Sciatic nerve (tissue), 2 donors: Measurements from ENCODE around the gene CLDN18. TPM values are rescaled to one million over a fixed set of nuclear protein-coding genes. Genes with fewer than 3 reads are reported as not detected.

Experiments
- ATAC-seq: fragments of 200-7000 bp; cut with Tn5 transposase; one replicate; pipeline ENCODE4 v1.9.1; 2020; ENCODE audit warnings: mild to moderate bottlenecking, moderate library complexity
- DNase-seq: peaks from one replicate; pipeline ENCODE4 v3.0.0-alpha.2; 2020; ENCODE audit warnings: low spot score
- intact Hi-C: fragments of 100-400 bp; cut with DNase I; formaldehyde crosslinking; loops from one replicate; pipeline ENCODE4 v1.14.2; 2022
- total RNA-seq: library from RNA; stranded (reverse); fragmentation: NEBNext Ultra II Directional; extraction: Animal tissue kit (Norgen Biotek cat#: 25700); gene quantifications from one replicate; pipeline ENCODE4 v1.2.1, GENCODE V29; 2021
- donor health status: DM: no; HTN: no; CAD: no.
- donor health status: DM: no; HTN: no; CAD: no.

The CLDN18 gene
- total RNA-seq, 1 donor from 2014 or later = 0.09 TPM

DNA sequence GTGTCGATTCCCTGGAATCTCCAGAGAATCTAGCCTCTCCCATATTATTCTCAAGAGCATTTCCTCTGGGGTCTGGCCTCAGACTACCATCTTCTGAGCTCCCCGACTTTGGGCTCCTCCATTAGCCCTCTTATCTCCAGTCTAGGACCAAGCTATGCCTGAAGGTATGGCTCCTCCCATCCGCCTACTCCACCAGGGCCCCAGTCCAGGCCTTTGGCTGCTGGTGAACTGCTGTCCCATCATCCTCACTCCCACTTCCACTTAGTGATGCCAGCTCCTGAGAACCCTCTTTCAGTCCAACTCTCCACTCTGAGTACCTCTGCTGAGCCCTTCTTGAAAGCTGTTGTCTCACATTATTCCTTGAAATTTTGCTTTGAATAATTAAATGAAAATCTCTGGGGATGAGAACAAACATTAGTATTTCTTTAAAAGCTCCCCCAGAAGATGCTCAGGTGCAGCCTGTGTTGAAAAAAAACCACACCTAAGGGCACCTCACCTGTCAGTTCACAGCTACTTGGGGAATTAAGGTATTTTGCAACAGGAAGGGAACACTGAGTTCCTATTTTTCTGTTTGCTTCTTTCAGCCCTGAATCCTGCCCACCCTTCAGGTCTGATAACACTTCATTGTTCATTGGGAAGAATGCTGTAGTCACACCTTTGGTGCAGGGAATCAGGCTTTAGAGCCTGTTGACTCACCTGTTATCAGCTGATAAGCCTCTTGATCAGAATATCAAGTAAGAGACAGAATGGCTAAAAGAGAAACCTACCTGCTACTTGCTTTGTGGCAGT is 9.5 kb downstream of the CLDN18 start:
- ATAC-seq = no peak
- no peak for DNase-seq
- intact Hi-C loops = no loop called here

DNA sequence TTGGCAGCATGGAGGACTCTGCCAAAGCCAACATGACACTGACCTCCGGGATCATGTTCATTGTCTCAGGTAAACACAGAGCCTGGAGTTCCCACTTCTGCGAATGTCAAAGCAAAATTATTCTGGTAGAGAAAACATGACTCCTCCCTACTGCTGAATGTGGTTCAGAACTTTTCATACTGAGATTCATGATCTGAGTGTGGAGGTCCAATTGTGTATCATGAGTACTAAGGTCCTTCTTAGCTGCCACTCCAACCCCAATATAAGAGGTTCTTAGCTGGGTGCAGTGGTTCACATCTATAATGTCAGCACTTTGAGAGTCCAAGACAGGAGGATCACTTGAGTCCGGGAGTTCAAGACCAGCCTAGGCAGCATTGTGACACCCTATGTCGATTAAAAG is 13.8 kb downstream of the CLDN18 start:
- ATAC-seq (no peak), DNase-seq (no peak)
- intact Hi-C loops = no loop called here

DNA sequence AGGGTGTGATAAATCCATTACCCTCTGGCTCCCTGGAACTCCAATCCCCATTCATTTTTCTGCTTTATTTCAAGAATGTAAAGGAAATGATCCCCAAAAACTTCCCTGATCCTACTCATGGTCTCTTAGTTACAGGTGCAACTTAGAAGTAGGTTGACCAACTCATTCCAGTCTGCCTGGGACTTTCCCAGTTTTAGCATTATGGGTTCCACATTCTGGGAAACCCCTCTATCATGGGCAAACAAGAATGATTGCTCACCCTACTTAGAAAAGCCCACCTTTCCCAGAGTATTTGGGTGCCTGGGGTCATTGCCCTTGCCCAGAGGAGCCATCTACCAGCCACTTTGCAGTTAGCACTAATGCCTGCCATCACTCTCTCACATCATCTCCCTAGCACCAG is 15.6 kb downstream of the CLDN18 start:
- intact Hi-C loops = no loop called here
- no peak for ATAC-seq

DNA sequence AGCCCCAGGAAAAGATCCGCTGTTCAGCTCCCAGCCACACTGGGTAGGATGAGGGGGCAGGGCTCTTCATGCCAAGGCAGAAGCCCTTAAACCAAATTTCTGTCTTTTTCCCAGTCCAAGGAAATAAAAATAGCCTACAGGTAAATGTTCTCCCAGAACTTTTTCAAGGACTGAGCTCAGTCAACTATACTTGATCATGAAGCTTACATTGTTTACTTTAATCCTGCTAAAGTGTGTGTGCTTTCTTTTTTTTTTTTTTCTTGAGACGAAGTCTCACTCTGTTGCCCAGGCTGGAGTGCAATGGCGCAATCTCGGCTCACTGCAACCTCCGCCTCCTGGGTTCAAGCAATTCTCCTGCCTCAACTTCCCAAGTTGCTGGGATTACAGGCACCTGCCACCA is 17.9 kb downstream of the CLDN18 start:
- no peak for ATAC-seq
- DNase-seq = no peak
- intact Hi-C loops = no loop called here

More for the DNA sequence above, 15.6 kb downstream of the CLDN18 start:
- DNase-seq = no peak

DNA sequence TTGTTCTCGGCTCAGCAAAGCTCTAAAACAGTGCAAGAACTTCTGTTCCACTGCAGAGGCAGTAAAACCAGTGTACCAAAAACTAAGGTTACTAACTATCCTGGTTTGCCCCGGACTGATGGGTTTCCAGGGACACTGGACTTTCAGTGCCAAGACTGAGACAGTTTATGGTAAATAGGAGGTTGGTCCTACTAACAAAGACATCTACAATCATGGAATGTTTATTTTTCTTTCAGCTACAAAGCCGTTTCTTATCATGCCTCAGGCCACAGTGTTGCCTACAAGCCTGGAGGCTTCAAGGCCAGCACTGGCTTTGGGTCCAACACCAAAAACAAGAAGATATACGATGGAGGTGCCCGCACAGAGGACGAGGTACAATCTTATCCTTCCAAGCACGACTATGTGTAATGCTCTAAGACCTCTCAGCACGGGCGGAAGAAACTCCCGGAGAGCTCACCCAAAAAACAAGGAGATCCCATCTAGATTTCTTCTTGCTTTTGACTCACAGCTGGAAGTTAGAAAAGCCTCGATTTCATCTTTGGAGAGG is 20.8 kb downstream of the CLDN18 start:
- intact Hi-C loops = no loop called here

GRCh38 chr3:138031536-138031935 is 21.6 kb downstream of the CLDN18 start:
- DNase-seq (no peak), ATAC-seq (no peak)
- intact Hi-C loops = no loop called here

More for the DNA sequence above, 20.8 kb downstream of the CLDN18 start:
- no peak for ATAC-seq
- no peak for DNase-seq

- no peak for ATAC-seq
- no peak for DNase-seq
- intact Hi-C loops = no loop called here
Measured at GRCh38 chr3:138032567-138032966, 22.6 kb downstream of the CLDN18 start.

DNA sequence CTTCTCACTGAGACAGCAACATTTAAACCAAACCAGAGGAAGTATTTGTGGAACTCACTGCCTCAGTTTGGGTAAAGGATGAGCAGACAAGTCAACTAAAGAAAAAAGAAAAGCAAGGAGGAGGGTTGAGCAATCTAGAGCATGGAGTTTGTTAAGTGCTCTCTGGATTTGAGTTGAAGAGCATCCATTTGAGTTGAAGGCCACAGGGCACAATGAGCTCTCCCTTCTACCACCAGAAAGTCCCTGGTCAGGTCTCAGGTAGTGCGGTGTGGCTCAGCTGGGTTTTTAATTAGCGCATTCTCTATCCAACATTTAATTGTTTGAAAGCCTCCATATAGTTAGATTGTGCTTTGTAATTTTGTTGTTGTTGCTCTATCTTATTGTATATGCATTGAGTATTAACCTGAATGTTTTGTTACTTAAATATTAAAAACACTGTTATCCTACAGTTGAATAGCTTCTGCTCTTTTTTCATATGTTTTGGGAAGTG is 23.3 kb downstream of the CLDN18 start:
- intact Hi-C loops = no loop called here
- DNase-seq (no peak), ATAC-seq (no peak)

DNA sequence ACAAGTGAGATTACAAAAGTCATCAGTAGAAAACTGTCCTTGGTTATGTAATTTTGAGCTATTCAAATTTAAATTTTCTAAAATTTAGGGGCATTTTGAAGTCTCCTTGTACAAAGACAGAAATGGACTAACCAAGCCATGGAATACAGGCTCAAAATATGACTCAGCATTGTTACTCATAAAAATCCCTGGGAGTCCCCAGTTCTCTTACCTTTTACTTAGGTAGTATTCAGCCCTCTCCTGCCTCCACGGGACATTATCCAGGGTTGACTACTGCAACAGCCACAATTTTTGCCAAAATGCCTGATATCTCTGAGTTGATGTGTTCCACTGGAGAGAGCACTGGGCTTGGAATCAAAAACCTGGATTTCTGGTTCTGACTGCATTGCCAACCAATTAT is 25.0 kb downstream of the CLDN18 start:
- DNase-seq (no peak), ATAC-seq (no peak)
- intact Hi-C loops = no loop called here

DNA sequence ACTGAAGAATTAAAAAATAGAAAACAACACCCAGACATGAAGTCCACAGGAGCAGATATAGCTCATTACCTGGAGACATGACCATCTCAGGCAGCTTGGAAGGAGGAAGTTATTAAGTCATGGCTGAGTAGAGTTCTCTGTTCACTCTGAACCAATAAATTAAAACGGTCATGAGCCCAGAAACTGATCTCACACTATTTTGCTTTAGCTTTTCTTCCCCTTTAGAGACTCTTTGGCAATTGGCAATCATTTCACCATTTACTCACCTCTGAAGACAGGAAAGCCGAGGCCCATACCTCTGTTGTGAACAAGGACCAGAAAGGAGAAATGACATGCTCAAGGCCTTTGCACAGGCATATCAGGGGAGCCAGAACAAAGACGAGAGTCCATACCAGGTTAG is 26.6 kb downstream of the CLDN18 start:
- no peak for DNase-seq
- intact Hi-C loops = no loop called here
- no peak for ATAC-seq

DNA sequence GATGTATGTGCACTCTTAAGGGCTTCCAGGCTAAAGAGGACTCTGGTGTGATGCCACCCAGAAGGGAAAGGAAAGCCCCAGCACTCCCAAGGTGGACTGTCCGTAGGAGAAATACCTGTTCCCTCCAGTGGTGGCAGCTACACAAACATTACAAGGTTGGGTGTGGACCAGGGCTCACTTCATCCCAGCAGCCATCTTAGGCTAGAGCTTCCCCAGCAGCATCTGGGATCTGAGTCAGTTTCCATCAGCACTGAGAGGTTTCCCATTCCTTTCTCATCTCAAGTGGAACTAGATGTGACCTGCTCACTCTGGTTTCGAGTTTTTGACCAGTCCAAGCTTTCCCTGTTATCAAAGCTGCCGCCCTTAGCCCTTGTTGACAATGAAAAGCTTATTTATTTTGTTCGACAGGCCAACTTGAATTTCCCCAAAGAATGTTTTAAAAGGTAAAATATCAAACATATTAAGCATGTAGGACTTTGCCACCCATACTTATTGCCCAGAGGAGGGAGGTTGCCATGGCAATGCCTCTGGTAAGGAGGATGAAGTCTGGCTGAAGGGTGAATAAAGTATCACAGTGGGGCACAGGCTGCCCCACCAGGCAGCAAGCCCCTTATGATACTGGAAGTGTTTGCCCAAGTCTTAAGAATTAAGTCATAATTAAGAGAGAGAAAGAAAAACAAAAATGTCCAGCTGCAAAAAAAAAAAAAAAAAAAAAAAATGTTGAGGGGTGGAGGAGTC is 28.9 kb downstream of the CLDN18 start:
- no peak for DNase-seq
- intact Hi-C loops = no loop called here
- ATAC-seq = no peak

DNA sequence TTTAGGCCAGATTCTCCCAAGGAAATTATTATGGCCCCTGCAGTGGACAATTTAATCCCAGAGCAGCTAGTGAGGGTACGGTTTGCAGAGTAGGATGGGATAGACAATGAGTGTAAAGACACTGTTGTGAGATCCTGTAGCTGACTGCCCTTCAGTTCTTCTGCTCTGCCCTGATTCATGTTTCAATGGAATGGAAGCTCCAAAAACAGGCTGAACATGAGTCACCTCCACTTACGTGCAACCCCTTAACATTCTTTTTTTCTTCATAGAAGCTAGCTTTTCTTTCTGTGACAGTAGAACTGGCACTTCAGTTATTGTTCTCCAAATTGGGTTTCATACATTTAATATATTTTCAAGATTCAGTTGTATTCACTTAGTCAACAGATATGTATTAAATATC is 32.1 kb downstream of the CLDN18 start:
- no peak for ATAC-seq
- intact Hi-C loops = no loop called here
- DNase-seq = no peak

GRCh38 chr3:138043266-138044029 is 33.5 kb downstream of the CLDN18 start:
- intact Hi-C loops = no loop called here
- ATAC-seq (no peak), DNase-seq (no peak)

DNA sequence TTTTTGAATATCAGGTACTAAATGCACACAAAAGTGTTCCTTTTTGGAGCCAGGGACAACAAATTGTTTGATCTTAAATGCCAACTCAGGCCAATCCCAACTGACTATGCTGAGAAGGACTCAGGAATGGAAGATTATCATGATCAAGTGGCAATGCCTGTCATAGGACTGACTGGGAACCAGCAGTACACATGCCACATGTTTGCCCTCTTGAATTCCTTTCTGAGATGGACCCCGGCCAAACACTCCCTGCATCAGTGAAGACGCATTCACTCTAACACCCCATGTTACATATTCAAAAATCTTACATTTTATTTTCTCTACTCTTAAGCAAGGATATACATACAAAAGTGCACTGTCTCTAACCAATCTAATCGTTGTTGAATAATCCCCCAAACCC is 36.1 kb downstream of the CLDN18 start:
- no peak for DNase-seq
- intact Hi-C loops = no loop called here
- no peak for ATAC-seq

GRCh38 chr3:138046955-138047354 is 37.0 kb downstream of the CLDN18 start:
- no peak for ATAC-seq
- intact Hi-C loops = no loop called here
- no peak for DNase-seq

DNA sequence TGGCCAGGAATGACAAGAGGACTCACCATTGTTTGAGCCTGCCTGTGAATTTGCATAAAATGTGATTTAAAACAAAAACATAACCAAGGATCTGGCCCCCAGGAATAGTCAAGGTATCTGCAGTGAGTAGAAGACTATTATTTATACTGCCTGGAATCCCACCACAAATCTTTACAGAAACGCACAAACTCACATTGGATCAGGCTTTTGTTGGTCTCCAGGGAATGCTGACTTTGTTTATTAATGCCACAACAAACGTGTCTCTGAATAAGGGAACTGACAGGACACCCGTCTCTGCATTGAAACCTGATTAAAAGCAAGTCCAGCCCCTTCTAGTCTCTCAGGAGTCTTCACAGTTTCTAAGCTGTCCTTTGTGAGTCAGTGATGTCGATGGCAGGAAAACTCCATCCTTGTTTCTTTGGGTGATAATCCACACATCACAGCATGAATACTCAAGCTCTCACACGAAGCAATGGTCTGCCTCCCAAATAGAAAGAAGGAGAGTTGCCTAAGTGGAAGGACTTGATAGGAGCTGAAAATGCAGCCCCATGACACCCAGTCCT is 37.7 kb downstream of the CLDN18 start:
- no peak for ATAC-seq
- no peak for DNase-seq
- intact Hi-C loops = no loop called here

- intact Hi-C loops = no loop called here
- ATAC-seq (no peak), DNase-seq (no peak)
Measured at GRCh38 chr3:138049157-138049919, 39.4 kb downstream of the CLDN18 start.
